H1 (cell line): ENCODE results near the gene TSHR. TPM values are rescaled to one million over a fixed set of nuclear protein-coding genes. Genes with fewer than 3 reads are reported as not detected.

Source experiments
- CTCF ChIA-PET: fragments of 300-600 bp; sonication (Branson Sonifier 250); formaldehyde crosslinking; loops from one replicate; lab custom pipeline; 2021; ENCODE audit not compliant: partially characterized antibody; lab: Charles Lee
- POLR2A ChIA-PET: fragments of 300-600 bp; sonication (Branson Sonifier 250); formaldehyde crosslinking; loops from one replicate; lab custom pipeline; 2021; ENCODE audit warnings: inconsistent platforms; ENCODE audit not compliant: partially characterized antibody; lab: Charles Lee
- DNase-seq, 2 experiments: peaks; one replicate each; pipeline versions ENCODE4 v3.0.0 to v3.0.0-alpha.2; 2010 to 2022; ENCODE audit warnings: low spot score in 2 of 2, low read depth in 1 of 2, mixed read lengths in 1 of 2
- FAIRE-seq: peaks from 2 replicates; lab custom pipeline; 2011; peaks lifted over from hg19 to GRCh38; lab: Jason Lieb, UNC
- H2AFZ ChIP-seq: 2 replicates; pipeline ENCODE4 v1.8.1; 2012; ENCODE audit warnings: low read length, inconsistent platforms
- H2AK5ac ChIP-seq: 2 replicates; pipeline ENCODE4 v1.6.1; 2013; ENCODE audit warnings: low read depth, low read length
- H2BK120ac ChIP-seq: replicated peaks from 2 replicates; pipeline ENCODE3; 2013; ENCODE audit warnings: low read depth, low read length, inconsistent platforms
- H2BK12ac ChIP-seq: 2 replicates; pipeline ENCODE4 v1.6.1; 2013; ENCODE audit warnings: low read depth, low read length
- H2BK15ac ChIP-seq: 2 replicates; pipeline ENCODE4 v1.6.1; 2013; ENCODE audit warnings: low read length
- H2BK20ac ChIP-seq: 2 replicates; pipeline ENCODE4 v1.6.1; 2013; ENCODE audit warnings: low read length
- H2BK5ac ChIP-seq: 2 replicates; pipeline ENCODE4 v1.6.1; 2013; ENCODE audit warnings: low read depth, low read length
- H3K14ac ChIP-seq: 2 replicates; pipeline ENCODE4 v1.6.1; 2013; ENCODE audit warnings: inconsistent platforms; ENCODE audit not compliant: insufficient read length
- H3K18ac ChIP-seq: 2 replicates; pipeline ENCODE4 v1.6.1; 2013; ENCODE audit warnings: low read length; ENCODE audit errors: extremely low read depth
- H3K23ac ChIP-seq: 2 replicates; pipeline ENCODE4 v1.6.1; 2013; ENCODE audit warnings: inconsistent platforms; ENCODE audit not compliant: insufficient read length
- H3K23me2 ChIP-seq: 2 replicates; pipeline ENCODE4 v1.6.1; 2013; ENCODE audit warnings: low read depth, low read length
- H3K27ac ChIP-seq: 2 replicates; pipeline ENCODE4 v1.6.1; 2011; ENCODE audit warnings: low read depth, low read length, inconsistent platforms
- H3K27me3 ChIP-seq, 4 experiments: replicated peaks in 1 of 4; 1 replicate in 1 of 4; 2 replicates in 3 of 4; pipeline versions ENCODE4 v1.6.1 to v1.8.1; 2011 to 2013; ENCODE audit warnings: low read length in 3 of 4, mild to moderate bottlenecking in 3 of 4, inconsistent platforms in 2 of 4, mixed read lengths in 2 of 4, moderate library complexity in 1 of 4; ENCODE audit not compliant: control insufficient read depth in 3 of 4, insufficient read depth in 3 of 4; ENCODE audit errors: extremely low read depth in 1 of 4
- H3K36me3 ChIP-seq, 4 experiments: 2 replicates each; pipeline versions ENCODE4 v1.6.1 to v1.8.1; 2011 to 2013; ENCODE audit warnings: mild to moderate bottlenecking in 4 of 4, low read length in 3 of 4, moderate library complexity in 2 of 4, control low read depth in 1 of 4, inconsistent platforms in 1 of 4; ENCODE audit not compliant: insufficient read depth in 4 of 4, control insufficient read depth in 2 of 4
- H3K4ac ChIP-seq: replicated peaks from 2 replicates; pipeline ENCODE3; 2013; ENCODE audit warnings: low read length, low read depth, mixed read lengths, inconsistent platforms; ENCODE audit not compliant: insufficient read length
- H3K4me1 ChIP-seq, 4 experiments: replicated peaks in 1 of 4; 1 replicate in 1 of 4; 2 replicates in 3 of 4; pipeline versions ENCODE4 v1.6.1 to v1.8.1; 2011 to 2013; ENCODE audit warnings: low read length in 3 of 4, inconsistent platforms in 2 of 4, mixed read lengths in 1 of 4; ENCODE audit not compliant: insufficient read depth in 4 of 4, control insufficient read depth in 3 of 4
- H3K4me2 ChIP-seq, 2 experiments: 2 replicates each; pipeline versions ENCODE4 v1.6.1 to v1.8.1; 2011 to 2013; ENCODE audit warnings: low read depth in 2 of 2, low read length in 2 of 2, control low read depth in 1 of 2, inconsistent platforms in 1 of 2, mild to moderate bottlenecking in 1 of 2; ENCODE audit not compliant: insufficient read depth in 1 of 2
- H3K4me3 ChIP-seq, 4 experiments: fragments of 200-600, 300-600 bp in 1 of 4; sonication (generic), shearing (Covaris generic), sonication (Bioruptor Twin) in 1 of 4; 2 replicates each; pipeline versions ENCODE4 v1.5.1 to v1.8.1; 2011 to 2016; ENCODE audit warnings: low read length in 4 of 4, low read depth in 3 of 4, control low read depth in 2 of 4, inconsistent platforms in 2 of 4, mild to moderate bottlenecking in 2 of 4, mixed read lengths in 1 of 4, moderate library complexity in 1 of 4; ENCODE audit not compliant: insufficient read depth in 2 of 4; ENCODE audit errors: extremely low read depth in 1 of 4
- H3K56ac ChIP-seq: replicated peaks from 2 replicates; pipeline ENCODE3; 2013; ENCODE audit warnings: low read depth, mild to moderate bottlenecking, mixed read lengths, low read length, inconsistent platforms; ENCODE audit not compliant: insufficient read length
- H3K79me1 ChIP-seq: 2 replicates; pipeline ENCODE4 v1.6.1; 2013; ENCODE audit warnings: low read depth, low read length, control low read depth
- H3K79me2 ChIP-seq, 2 experiments: 2 replicates each; pipeline versions ENCODE4 v1.6.1 to v1.8.1; 2012 to 2013; ENCODE audit warnings: low read length in 2 of 2, mild to moderate bottlenecking in 2 of 2, inconsistent platforms in 1 of 2; ENCODE audit not compliant: insufficient read depth in 2 of 2, control insufficient read depth in 1 of 2
- H3K9ac ChIP-seq, 4 experiments: replicated peaks in 1 of 4; 1 replicate in 1 of 4; 2 replicates in 3 of 4; pipeline versions ENCODE4 v1.6.1 to v1.8.1; 2011 to 2013; ENCODE audit warnings: low read depth in 3 of 4, low read length in 3 of 4, control low read depth in 2 of 4, mild to moderate bottlenecking in 2 of 4, moderate library complexity in 2 of 4, inconsistent platforms in 1 of 4; ENCODE audit errors: extremely low read depth in 1 of 4
- H3K9me3 ChIP-seq, 2 experiments: 2 replicates each; pipeline versions ENCODE4 v1.6.1 to v1.8.1; 2012 to 2013; ENCODE audit warnings: mild to moderate bottlenecking in 2 of 2, moderate library complexity in 2 of 2, control low read depth in 1 of 2, inconsistent platforms in 1 of 2, low read depth in 1 of 2, low read length in 1 of 2, mixed read lengths in 1 of 2; ENCODE audit not compliant: insufficient read depth in 2 of 2
- H4K20me1 ChIP-seq, 2 experiments: replicated peaks in 1 of 2; 2 replicates each; pipeline versions ENCODE3 to v1.8.1; 2011 to 2013; ENCODE audit warnings: inconsistent platforms in 2 of 2, low read length in 2 of 2, mild to moderate bottlenecking in 1 of 2; ENCODE audit not compliant: insufficient read depth in 2 of 2, control insufficient read depth in 1 of 2
- H4K5ac ChIP-seq: 2 replicates; pipeline ENCODE4 v1.6.1; 2013; ENCODE audit warnings: low read length, low read depth, mixed read lengths, inconsistent platforms; ENCODE audit not compliant: insufficient read length
- H4K8ac ChIP-seq: 2 replicates; pipeline ENCODE4 v1.8.0; 2013; ENCODE audit warnings: mild to moderate bottlenecking, moderate library complexity, low read length, inconsistent platforms; ENCODE audit not compliant: insufficient read depth; ENCODE audit errors: extremely low read depth
- H4K91ac ChIP-seq: replicated peaks from 2 replicates; pipeline ENCODE3; 2013; ENCODE audit warnings: low read length, mixed read lengths, inconsistent platforms; ENCODE audit not compliant: insufficient read length
- BRCA1 ChIP-seq: IDR thresholded peaks from 2 replicates; pipeline ENCODE4 v1.6.1; 2012; ENCODE audit warnings: low read depth, low read length, improper control_type of control experiment
- CEBPB ChIP-seq: IDR thresholded peaks from 2 replicates; pipeline ENCODE4 v1.6.1; 2012; ENCODE audit warnings: low read depth, low read length
- CHD2 ChIP-seq: IDR thresholded peaks from 2 replicates; pipeline ENCODE4 v1.6.1; 2012; ENCODE audit warnings: low read length, improper control_type of control experiment
- FOSL1 ChIP-seq: IDR thresholded peaks from 2 replicates; pipeline ENCODE4 v1.6.1; 2011; ENCODE audit warnings: mild to moderate bottlenecking, low read depth, low read length, moderate library complexity; ENCODE audit not compliant: insufficient read depth
- RNF2 ChIP-seq: fragments of 200-900, 300-1000 bp; sonication (generic); IDR thresholded peaks from 2 replicates; pipeline ENCODE4 v1.7.1; 2016; ENCODE audit warnings: borderline replicate concordance, low read depth, mild to moderate bottlenecking, antibody characterized with exemption, low read length; ENCODE audit not compliant: poor library complexity, severe bottlenecking; ENCODE audit errors: missing control alignments
- SIN3A ChIP-seq, 2 experiments: IDR thresholded peaks in 1 of 2; conservative IDR thresholded peaks in 1 of 2; 2 replicates each; pipeline ENCODE4 v1.6.1; 2011 to 2012; ENCODE audit warnings: low read length in 2 of 2, improper control_type of control experiment in 1 of 2, low read depth in 1 of 2, mild to moderate bottlenecking in 1 of 2
- SUZ12 ChIP-seq: fragments of 200-600 bp; sonication (generic); IDR thresholded peaks from 2 replicates; pipeline ENCODE4 v1.6.1; 2012; ENCODE audit warnings: mild to moderate bottlenecking, inconsistent platforms, low read length, moderate library complexity, mixed read lengths
- TAF1 ChIP-seq: IDR thresholded peaks from 2 replicates; pipeline ENCODE4 v1.6.1; 2011; ENCODE audit warnings: mild to moderate bottlenecking, low read depth, low read length
- TEAD4 ChIP-seq: IDR thresholded peaks from 2 replicates; pipeline ENCODE4 v1.6.1; 2012; ENCODE audit warnings: low read depth, low read length, inconsistent platforms, mixed read lengths
- ZNF274 ChIP-seq: IDR thresholded peaks from 2 replicates; pipeline ENCODE4 v1.7.0; 2012; ENCODE audit warnings: low read length, borderline replicate concordance; ENCODE audit errors: extremely low read depth
- WGBS, 2 experiments: shearing (Covaris generic) in 1 of 2; methylation state at CpG; one replicate each; pipeline versions ENCODE4 v1.1.6 to v1.1.7; 2013 to 2015; ENCODE audit warnings: low lambda C conversion rate in 2 of 2, mixed read lengths in 2 of 2, inconsistent platforms in 1 of 2, low coverage in 1 of 2, missing lambda C conversion rate in 1 of 2; ENCODE audit not compliant: insufficient replicate concordance in 2 of 2, insufficient coverage in 1 of 2, insufficient read length in 1 of 2; ENCODE audit errors: extremely low coverage in 1 of 2, missing lambda C conversion rate in 1 of 2; 5-methylcytosine and 5-hydroxymethylcytosine counted together
- polyA plus RNA-seq, 7 experiments: library from polyadenylated mRNA; depleted of rRNA in 3 of 7; stranded (reverse) in 5 of 7; unstranded in 2 of 7; fragments of >200 nt in 5 of 7; fragments of 200-250 nt in 2 of 7; gene quantifications; 1 replicate in 5 of 7; 2 replicates in 1 of 7; 4 replicates in 1 of 7; pipeline versions ENCODE4 v1.2.1 to v1.2.3, GENCODE V29; 2011 to 2013; ENCODE audit warnings: missing spikeins in 2 of 7, mixed read lengths in 2 of 7
- total RNA-seq: library from RNA; stranded (reverse); fragmentation: NEBNext Ultra II Directional; extraction: Animal tissue kit (Norgen Biotek cat#: 25700); gene quantifications from 2 replicates; pipeline ENCODE4 v1.2.1, GENCODE V29; 2021

Gene TSHR
- total and polyA plus RNA-seq, 2 of the 8 experiments (the other 6 are each of a cell fraction or from before 2014, with no cell fraction given): 0.27 TPM; not detected in 1

GRCh38 chr14:81018251-81018650, 62.8 kb downstream of the TSHR start:
- Histone ChIP-seq H2AFZ (peak overlapping the region; percentile 61; the same call in 1 of the 2 replicates), H3K27me3 (no peaks in the 10 kb centered on the region), H3K27ac (no peak overlapping the region), H3K56ac (no peak overlapping the region), H3K36me3 (no peaks in the 10 kb centered on the region), H3K23ac (no peak overlapping the region), H3K4ac (no peak overlapping the region), H3K14ac (no peak overlapping the region), H4K20me1 (no peaks in the 10 kb centered on the region), H3K18ac (no peak overlapping the region), H2BK5ac (no peak overlapping the region), H2BK120ac (no peak overlapping the region), H4K8ac (no peak overlapping the region), H4K5ac (no peak overlapping the region), H2AK5ac (no peak overlapping the region), H4K91ac (no peak overlapping the region), H2BK15ac (no peak overlapping the region), H3K79me2 (no peaks in the 10 kb centered on the region), H3K9ac (no peak overlapping the region), H3K4me2 (no peak overlapping the region), H3K79me1 (no peaks in the 10 kb centered on the region), H2BK20ac (no peak overlapping the region), H2BK12ac (no peak overlapping the region), H3K4me3 (no peak overlapping the region), H3K9me3 (no peaks in the 10 kb centered on the region), H3K23me2 (no peaks in the 10 kb centered on the region), H3K4me1 (peaks cover 0 to 4% (median 0%) of the 10 kb centered on the region in 4 experiments; a peak in 1 of 7 replicates)
- 90% methylated on average over 3 of the region's 3 CpGs; no CpG with 5 or more reads in 1 of the 2 experiments for WGBS, 2 experiments
- FAIRE-seq (no peak), DNase-seq (no peak)
- CTCF ChIA-PET: interaction anchor here (0.6 to 0.7 kb wide), 2 partner anchors 22 to 140 kb away, joined by 3 read pairs; no protein-coding TSS in a partner anchor
- TF ChIP-seq SIN3A (conservative IDR thresholded peaks at IDR 0.05 in 1 of 2, IDR thresholded peaks at IDR 0.05 in 1 of 2; ENCODE audit: low read depth in 1 of 2, low read length in 2 of 2): no peak
- TF ChIP-seq TEAD4: no peak
- TF ChIP-seq TAF1: no peak
- no peak for TF ChIP-seq CHD2
- no peak for TF ChIP-seq BRCA1
- no peak for TF ChIP-seq FOSL1
- TF ChIP-seq ZNF274: no peak
- no peak for TF ChIP-seq CEBPB
- TF ChIP-seq RNF2: no peak
- TF ChIP-seq SUZ12: no peak
- POLR2A ChIA-PET: no interaction called here
